Lung microvascular endothelial cell (primary cell): ENCODE data around the gene MYBBP1A. TPM values are rescaled to one million over a fixed set of nuclear protein-coding genes. Genes with fewer than 3 reads are reported as not detected.
"Not testable (repeated sequence)": the region's sequence is repeated elsewhere in the genome, so short reads cannot be mapped to it uniquely, and the experiment has no call there.

Experiments
- DNase-seq, 2 donors: peaks; one replicate each; pipeline versions ENCODE4 v3.0.0 to v3.0.0-alpha.2; 2010; ENCODE audit warnings: low read depth in 2 of 2
- total RNA-seq: library from RNA; depleted of rRNA; stranded (reverse); fragments of >200 nt; gene quantifications from 2 replicates; pipeline ENCODE4 v1.2.1, GENCODE V29; 2014

Gene MYBBP1A
- total RNA-seq, 1 donor from 2014 or later = 31.7 TPM

- DNase-seq = no peak
These were observed 35.8 kb upstream of the MYBBP1A start for GRCh38 chr17:4590981-4591453.

- peak in 1 of 2 donors; percentile 29 for DNase-seq
These were observed 34.9 kb upstream of the MYBBP1A start for GRCh38 chr17:4590042-4590441.

- no peak for DNase-seq
These were observed 33.9 kb upstream of the MYBBP1A start for GRCh38 chr17:4588898-4589625.

GRCh38 chr17:4588391-4588790, 33.2 kb upstream of the MYBBP1A start:
- no peak for DNase-seq

- no peak for DNase-seq
These were observed 32.6 kb upstream of the MYBBP1A start for GRCh38 chr17:4587803-4588202.

- no peak for DNase-seq
These were observed 32.0 kb upstream of the MYBBP1A start for GRCh38 chr17:4587195-4587594.

- DNase-seq = no peak
These were observed 30.9 kb upstream of the MYBBP1A start for GRCh38 chr17:4586043-4586442.

GRCh38 chr17:4585638-4585994, 30.4 kb upstream of the MYBBP1A start:
- no peak for DNase-seq

GRCh38 chr17:4584917-4585637, 29.9 kb upstream of the MYBBP1A start:
- no peak for DNase-seq

GRCh38 chr17:4584101-4584916, 29.1 kb upstream of the MYBBP1A start, which contains the start of gene SMTNL2:
Gene SMTNL2, plus strand, starts transcription at chr17:4584529. Its CDS starts 77 bp downstream, at chr17:4584606.
- peak in 1 of 2 donors; percentile 19 for DNase-seq

GRCh38 chr17:4583782-4584100, 28.6 kb upstream of the MYBBP1A start:
- peak; percentile 17 to 21 for DNase-seq

GRCh38 chr17:4583206-4583605, 28.0 kb upstream of the MYBBP1A start:
- no peak for DNase-seq

GRCh38 chr17:4582691-4583090, 27.5 kb upstream of the MYBBP1A start:
- DNase-seq = no peak

- no peak for DNase-seq
These were observed 26.9 kb upstream of the MYBBP1A start for GRCh38 chr17:4582101-4582501.

- no peak for DNase-seq
These were observed 25.1 kb upstream of the MYBBP1A start for GRCh38 chr17:4580291-4580690.

- no peak for DNase-seq
These were observed 24.5 kb upstream of the MYBBP1A start for GRCh38 chr17:4579678-4580077.

GRCh38 chr17:4578349-4578748, 23.2 kb upstream of the MYBBP1A start:
- not testable (repeated sequence) for DNase-seq

GRCh38 chr17:4577386-4577993, 22.3 kb upstream of the MYBBP1A start:
- no peak for DNase-seq

- DNase-seq = no peak
These were observed 21.6 kb upstream of the MYBBP1A start for GRCh38 chr17:4576729-4577322.

GRCh38 chr17:4576161-4576558, 21.0 kb upstream of the MYBBP1A start:
- no peak for DNase-seq

GRCh38 chr17:4574448-4575045, 19.4 kb upstream of the MYBBP1A start:
- DNase-seq = no peak
